Activated CD8-positive, alpha-beta memory T cell treated with anti-CD3 and anti-CD28 coated beads for 1 hour (primary cell): ENCODE measurements around the gene CAPZA1.

Experiments
- DNase-seq, 2 donors: peaks; one replicate each; pipeline ENCODE4 v3.0.0-alpha.2; 2020; ENCODE audit warnings: low read depth in 1 of 2; ENCODE audit errors: extremely low read depth in 1 of 2

CAPZA1 gene

GRCh38 chr1:112700290-112701226, 80.9 kb downstream of the CAPZA1 start:
- peak; percentile 20 to 54 for DNase-seq

GRCh38 chr1:112701227-112702066, 81.8 kb downstream of the CAPZA1 start:
- no peak for DNase-seq

- DNase-seq: no peak
These were observed 82.4 kb downstream of the CAPZA1 start for GRCh38 chr1:112702067-112702395.

GRCh38 chr1:112702420-112703261, 83.0 kb downstream of the CAPZA1 start:
- no peak for DNase-seq

GRCh38 chr1:112703706-112704105, 84.1 kb downstream of the CAPZA1 start:
- no peak for DNase-seq

GRCh38 chr1:112704391-112704933, 84.8 kb downstream of the CAPZA1 start:
- DNase-seq: no peak

- DNase-seq: no peak
These were observed 85.4 kb downstream of the CAPZA1 start for GRCh38 chr1:112704934-112705627.

- no peak for DNase-seq
These were observed 87.0 kb downstream of the CAPZA1 start, which contains the start of gene RHOC for GRCh38 chr1:112706505-112707220. Gene RHOC, minus strand, starts transcription at chr1:112707127. Its CDS starts 3,328 bp downstream, at chr1:112703799.

- peak; percentile 18 to 44 for DNase-seq
These were observed 87.8 kb downstream of the CAPZA1 start for GRCh38 chr1:112707221-112708001.

- DNase-seq: no peak
These were observed 88.4 kb downstream of the CAPZA1 start for GRCh38 chr1:112708002-112708448.

GRCh38 chr1:112708489-112708888, 88.9 kb downstream of the CAPZA1 start:
- DNase-seq: no peak

GRCh38 chr1:112710159-112710558, 90.5 kb downstream of the CAPZA1 start:
- no peak for DNase-seq

GRCh38 chr1:112710586-112710985, 91.0 kb downstream of the CAPZA1 start:
- no peak for DNase-seq

GRCh38 chr1:112711041-112711440, 91.4 kb downstream of the CAPZA1 start:
- DNase-seq: no peak

GRCh38 chr1:112711670-112712069, 92.0 kb downstream of the CAPZA1 start:
- no peak for DNase-seq

GRCh38 chr1:112712191-112712590, 92.6 kb downstream of the CAPZA1 start:
- DNase-seq: no peak

- DNase-seq: no peak
These were observed 93.1 kb downstream of the CAPZA1 start for GRCh38 chr1:112712701-112713128.
